Measurements from ENCODE around the gene LDAH.

Gene LDAH

GRCh38 chr2:20641123-20641985 lies 181.5 kb downstream of the LDAH start:
- TF ChIP-seq CTCF (IDR thresholded peaks at IDR 0.05), result peak in 1 of 2 experiments; percentile 2
- Histone ChIP-seq H3K27ac (peak overlapping the region; percentile 95 to 98), H3K4me3 (no peak overlapping the region), H3K9me3 (no peaks in the 10 kb centered on the region), H3K27me3 (no peaks in the 10 kb centered on the region), H3K4me1 (peaks cover 3 to 65% (median 47%) of the 10 kb centered on the region in 4 donors), H3K36me3 (peaks cover 21 to 70% (median 31%) of the 10 kb centered on the region in 3 donors)
- peak; percentile 91 to 98 for DNase-seq
- intact Hi-C loops (cut with DNase I; ENCODE audit: low total_unique reads), result no loop called here

- intact Hi-C loops (cut with DNase I; ENCODE audit: low total_unique reads), result no loop called here
- no peaks in the 10 kb centered on the region for H3K27me3 ChIP-seq
- peak overlapping the region; percentile 95 to 98 for H3K27ac ChIP-seq
- no peak overlapping the region for H3K4me3 ChIP-seq
- H3K9me3 ChIP-seq, result no peaks in the 10 kb centered on the region
- peaks cover 3 to 73% (median 53%) of the 10 kb centered on the region in 4 donors for H3K4me1 ChIP-seq
- no peak for TF ChIP-seq CTCF (IDR thresholded peaks at IDR 0.05)
- peak in 1 of 2 donors; percentile 83 for DNase-seq
- H3K36me3 ChIP-seq, result peaks cover 21 to 62% (median 30%) of the 10 kb centered on the region in 3 donors
These were observed 182.3 kb downstream of the LDAH start for GRCh38 chr2:20640411-20641122.

- H3K36me3 ChIP-seq, result peaks cover 6 to 45% (median 17%) of the 10 kb centered on the region in 3 donors
- intact Hi-C loops (cut with DNase I; ENCODE audit: low total_unique reads), result no loop called here
- H3K27me3 ChIP-seq, result no peaks in the 10 kb centered on the region
- peak overlapping the region; percentile 95 to 98 for H3K27ac ChIP-seq
- peaks cover 3 to 90% (median 71%) of the 10 kb centered on the region in 4 donors for H3K4me1 ChIP-seq
- TF ChIP-seq CTCF (IDR thresholded peaks at IDR 0.05), result no peak
- DNase-seq, result no peak
- H3K9me3 ChIP-seq, result no peaks in the 10 kb centered on the region
- no peak overlapping the region for H3K4me3 ChIP-seq
These were observed 184.1 kb downstream of the LDAH start for GRCh38 chr2:20638646-20639430.

- Histone ChIP-seq H3K27ac (peak overlapping the region; percentile 95 to 98), H3K4me3 (no peak overlapping the region), H3K36me3 (peaks cover 5 to 37% (median 12%) of the 10 kb centered on the region in 3 donors), H3K27me3 (no peaks in the 10 kb centered on the region), H3K4me1 (peaks cover 3 to 98% (median 73%) of the 10 kb centered on the region in 4 donors), H3K9me3 (no peaks in the 10 kb centered on the region)
- no peak for TF ChIP-seq CTCF (IDR thresholded peaks at IDR 0.05)
- intact Hi-C loops (cut with DNase I; ENCODE audit: low total_unique reads), result no loop called here
- DNase-seq, result no peak
These were observed 184.9 kb downstream of the LDAH start for GRCh38 chr2:20638014-20638413.

- no peak overlapping the region for H3K4me3 ChIP-seq
- TF ChIP-seq CTCF (IDR thresholded peaks at IDR 0.05), result no peak
- peaks cover 3 to 91% (median 68%) of the 10 kb centered on the region in 4 donors for H3K4me1 ChIP-seq
- H3K27me3 ChIP-seq, result no peaks in the 10 kb centered on the region
- H3K27ac ChIP-seq, result peak overlapping the region; percentile 95 to 98
- intact Hi-C loops (cut with DNase I; ENCODE audit: low total_unique reads), result loop anchor here (2.0 kb wide), 1 partner anchor 194 kb away; no protein-coding TSS in a partner anchor
- peaks cover 5 to 38% (median 9%) of the 10 kb centered on the region in 3 donors for H3K36me3 ChIP-seq
- peak; percentile 83 to 96 for DNase-seq
- no peaks in the 10 kb centered on the region for H3K9me3 ChIP-seq
These were observed 185.8 kb downstream of the LDAH start for GRCh38 chr2:20637147-20637546.
